Activated CD4-positive, alpha-beta memory T cell treated with anti-CD3 and anti-CD28 coated beads for 36 hours (primary cell): ENCODE measurements around the gene SPPL2B. TPM values are rescaled to one million over a fixed set of nuclear protein-coding genes. Genes with fewer than 3 reads are reported as not detected.

Experiments
- total RNA-seq, 2 experiments: library from RNA; stranded (reverse); gene quantifications; one replicate each; pipeline ENCODE4 v1.2.3, GENCODE V29; 2021

The SPPL2B gene
- total RNA-seq, 2 experiments from 2014 or later = 43.8 TPM

Other genes starting within 250 kb of the SPPL2B start
- gene MOB3A, start 232.4 kb upstream of the SPPL2B start, total RNA-seq = 100 to 1,000 TPM; 117 to 122 TPM
- 10 to 100 TPM; 14.2 to 16.4 TPM for gene IZUMO4, start 231.8 kb upstream of the SPPL2B start, total RNA-seq
- gene AP3D1, start 177.1 kb upstream of the SPPL2B start, total RNA-seq = 10 to 100 TPM; 84.6 to 89.1 TPM
- 10 to 100 TPM; 50.2 to 53.7 TPM for gene DOT1L, start 164.8 kb upstream of the SPPL2B start, total RNA-seq
- 10 to 100 TPM; 60.8 to 64.0 TPM for gene PLEKHJ1, start 92.4 kb upstream of the SPPL2B start, total RNA-seq
- 100 to 1,000 TPM; 123 to 134 TPM for gene SF3A2, start 91.9 kb upstream of the SPPL2B start, total RNA-seq
- gene AMH, start 79.4 kb upstream of the SPPL2B start, total RNA-seq = 1 to 10 TPM; 2.8 to 3.4 TPM
- 1 to 10 TPM in 1 of 2 experiments, under 1 TPM in 1; 0.56 to 1.2 TPM for gene JSRP1, start 72.3 kb upstream of the SPPL2B start, total RNA-seq
- gene PEAK3, start 46.5 kb upstream of the SPPL2B start, total RNA-seq = not detected
- gene LINGO3, start 20.5 kb upstream of the SPPL2B start, total RNA-seq = under 1 TPM in 1 of 2 experiments, not detected in 1; 0.10 TPM
- 100 to 1,000 TPM; 137 to 144 TPM for gene LSM7, start 98 bp upstream of the SPPL2B start, total RNA-seq
- not detected for gene TMPRSS9, start 31.6 kb downstream of the SPPL2B start, total RNA-seq
- 10 to 100 TPM; 69.0 to 72.0 TPM for gene TIMM13, start 98.9 kb downstream of the SPPL2B start, total RNA-seq
- 100 to 1,000 TPM; 100 to 104 TPM for gene LMNB2, start 128.3 kb downstream of the SPPL2B start, total RNA-seq
- 10 to 100 TPM; 34.5 to 38.1 TPM for gene GADD45B, start 147.4 kb downstream of the SPPL2B start, total RNA-seq